Right atrium auricular region (tissue), 2 donors: ENCODE data around the gene C5orf46. TPM values are rescaled to one million over a fixed set of nuclear protein-coding genes. Genes with fewer than 3 reads are reported as not detected.

ENCODE experiments used
- DNase-seq: peaks from one replicate; pipeline ENCODE4 v3.0.0-alpha.2; 2019; ENCODE audit warnings: low spot score
- H3K27ac ChIP-seq, 2 donors: fragments of 200-600 bp; sonication (generic); 1 replicate in 1 of 2; 2 replicates in 1 of 2; pipeline ENCODE4 v1.5.1; 2016 to 2019
- H3K27me3 ChIP-seq, 2 donors: fragments of 200-600 bp; sonication (generic); one replicate each; pipeline versions ENCODE4 v1.5.1 to v1.6.0; 2017 to 2019
- H3K36me3 ChIP-seq: fragments of 200-600 bp; sonication (generic); one replicate; pipeline ENCODE4 v1.5.1; 2016
- H3K4me1 ChIP-seq, 2 donors: fragments of 200-600 bp; sonication (generic); one replicate each; pipeline versions ENCODE4 v1.5.1 to v1.6.0; 2017 to 2019
- H3K4me3 ChIP-seq, 2 donors: fragments of 200-600 bp; sonication (generic); 1 replicate in 1 of 2; 2 replicates in 1 of 2; pipeline ENCODE4 v1.5.1; 2017 to 2019; ENCODE audit warnings: mild to moderate bottlenecking in 1 of 2, moderate library complexity in 1 of 2
- H3K9me3 ChIP-seq, 2 donors: fragments of 200-600 bp; sonication (generic); one replicate each; pipeline ENCODE4 v1.5.1; 2019
- CTCF ChIP-seq, 2 donors: fragments of 200-600 bp; sonication (generic); IDR thresholded peaks; one replicate each; pipeline ENCODE4 v1.5.1; 2019; ENCODE audit warnings: antibody characterized with exemption in 2 of 2
- total RNA-seq, 2 donors: library from RNA; depleted of rRNA; stranded (reverse); fragments of >200 nt; gene quantifications; one replicate each; pipeline ENCODE4 v1.1.0, GENCODE V29; 2016

The C5orf46 gene
- total RNA-seq, 2 donors from 2014 or later, result 2.7 TPM; not detected in 1

DNA sequence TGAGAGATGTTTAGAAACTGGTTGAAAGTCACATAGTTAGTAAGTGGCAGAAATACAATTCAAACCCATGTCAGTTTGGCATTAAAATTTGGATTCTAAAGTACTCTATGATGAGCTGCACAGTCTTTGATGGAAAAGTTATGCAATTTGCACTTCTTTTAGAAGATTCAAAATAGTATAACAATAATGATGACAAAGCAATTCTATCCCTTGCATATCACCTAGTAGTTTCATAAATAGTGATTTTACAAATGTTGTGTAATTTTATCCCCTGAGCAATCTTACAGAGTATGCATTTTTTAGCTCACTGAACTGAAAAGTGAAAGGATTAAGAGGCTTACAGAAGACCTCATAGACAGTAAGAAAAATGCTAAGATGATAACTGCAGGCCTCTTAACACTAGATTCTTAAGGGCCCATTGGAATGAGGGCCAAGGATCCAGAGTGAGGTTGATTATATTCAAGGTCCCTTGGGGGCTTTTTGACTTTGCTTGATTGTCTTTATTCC, 3.7 kb downstream of the C5orf46 start:
- Histone ChIP-seq H3K4me1 (peaks cover 0 to 10% of the 10 kb centered on the region in 2 donors), H3K9me3 (no peaks in the 10 kb centered on the region), H3K27me3 (no peaks in the 10 kb centered on the region), H3K36me3 (no peaks in the 10 kb centered on the region), H3K4me3 (no peak overlapping the region), H3K27ac (no peak overlapping the region)
- DNase-seq, result no peak
- TF ChIP-seq CTCF (IDR thresholded peaks at IDR 0.05), result no peak

- H3K27ac ChIP-seq, result no peak overlapping the region
- TF ChIP-seq CTCF (IDR thresholded peaks at IDR 0.05), result no peak
- peaks cover 0 to 8% of the 10 kb centered on the region in 2 donors for H3K4me1 ChIP-seq
- H3K9me3 ChIP-seq, result no peaks in the 10 kb centered on the region
- no peaks in the 10 kb centered on the region for H3K36me3 ChIP-seq
- H3K4me3 ChIP-seq, result no peak overlapping the region
- no peak for DNase-seq
- no peaks in the 10 kb centered on the region for H3K27me3 ChIP-seq
These were observed 4.7 kb downstream of the C5orf46 start for GRCh38 chr5:147901599-147902039.

DNA sequence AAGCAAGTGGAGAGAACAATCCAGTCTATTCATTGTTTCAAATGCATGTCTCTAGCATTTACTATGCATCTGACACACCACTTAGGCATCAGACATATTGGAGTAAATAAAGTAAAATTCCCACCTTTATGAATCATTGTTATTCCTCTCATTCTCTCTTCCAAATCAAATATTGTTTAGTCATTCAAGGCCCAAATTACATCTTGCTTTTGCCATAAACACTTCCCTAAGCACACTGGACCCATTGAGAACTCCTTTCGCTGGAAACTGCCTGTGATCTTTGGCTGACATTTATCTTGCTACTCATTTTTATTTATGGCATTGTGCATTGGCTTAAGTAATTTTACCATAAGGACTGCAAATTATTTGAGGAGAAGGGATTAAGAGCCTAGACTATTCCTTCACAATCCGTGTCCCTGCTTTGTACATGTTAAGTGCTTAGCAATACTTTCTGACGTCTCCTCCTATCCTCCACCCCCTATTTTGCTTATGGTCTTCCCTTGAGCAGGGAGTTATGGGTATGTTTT, 7.4 kb downstream of the C5orf46 start:
- Histone ChIP-seq H3K27ac (no peak overlapping the region), H3K36me3 (no peaks in the 10 kb centered on the region), H3K9me3 (no peaks in the 10 kb centered on the region), H3K4me1 (no peaks in the 10 kb centered on the region), H3K4me3 (no peak overlapping the region), H3K27me3 (no peaks in the 10 kb centered on the region)
- no peak for TF ChIP-seq CTCF (IDR thresholded peaks at IDR 0.05)
- DNase-seq, result no peak

GRCh38 chr5:147895864-147896263, 10.5 kb downstream of the C5orf46 start:
- no peak for DNase-seq
- H3K36me3 ChIP-seq, result no peaks in the 10 kb centered on the region
- TF ChIP-seq CTCF (IDR thresholded peaks at IDR 0.05), result no peak
- H3K4me1 ChIP-seq, result no peaks in the 10 kb centered on the region
- no peak overlapping the region for H3K27ac ChIP-seq
- no peak overlapping the region for H3K4me3 ChIP-seq
- no peaks in the 10 kb centered on the region for H3K27me3 ChIP-seq
- H3K9me3 ChIP-seq, result no peaks in the 10 kb centered on the region

DNA sequence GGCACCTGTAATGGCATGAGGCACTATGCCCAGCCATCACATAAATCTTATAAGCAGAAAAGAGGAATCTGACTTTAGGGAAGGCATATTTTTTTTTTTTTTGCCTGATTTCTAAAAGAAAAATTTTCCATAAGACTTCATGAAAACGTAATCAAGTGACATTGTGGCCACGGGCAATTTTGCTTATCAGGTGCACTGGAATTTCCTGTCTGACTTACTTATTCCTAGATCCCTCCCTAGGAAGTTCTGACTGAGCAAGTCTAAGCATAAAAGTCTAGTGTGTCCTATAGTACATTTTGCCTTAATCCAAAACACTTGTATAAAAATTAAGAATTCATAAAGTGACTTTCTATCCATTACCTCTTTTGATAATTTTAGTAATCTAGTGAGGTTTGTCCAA, 12.5 kb downstream of the C5orf46 start:
- Histone ChIP-seq H3K36me3 (no peaks in the 10 kb centered on the region), H3K27me3 (no peaks in the 10 kb centered on the region), H3K9me3 (no peaks in the 10 kb centered on the region), H3K27ac (no peak overlapping the region), H3K4me3 (no peak overlapping the region), H3K4me1 (no peaks in the 10 kb centered on the region)
- TF ChIP-seq CTCF (IDR thresholded peaks at IDR 0.05), result no peak
- DNase-seq, result no peak
